Osteoblast (primary cell): ENCODE data around the gene CD276. TPM values are rescaled to one million over a fixed set of nuclear protein-coding genes. Genes with fewer than 3 reads are reported as not detected.

Experiments
- DNase-seq: peaks from one replicate; pipeline ENCODE4 v3.0.0; 2011; ENCODE audit warnings: low spot score, mixed read lengths; ENCODE audit not compliant: insufficient read length; ENCODE audit errors: missing footprints
- H2AFZ ChIP-seq: 2 replicates; pipeline ENCODE4 v1.6.0; 2011; ENCODE audit warnings: mild to moderate bottlenecking, low read length
- H3K27ac ChIP-seq: 2 replicates; pipeline ENCODE4 v1.5.1; 2011; ENCODE audit warnings: mild to moderate bottlenecking, low read depth, low read length, moderate library complexity
- H3K27me3 ChIP-seq: 2 replicates; pipeline ENCODE4 v1.6.0; 2012; ENCODE audit warnings: mild to moderate bottlenecking, control low read depth, inconsistent platforms, low read length, moderate library complexity; ENCODE audit not compliant: insufficient read depth
- H3K36me3 ChIP-seq: 2 replicates; pipeline ENCODE4 v1.5.1; 2011; ENCODE audit warnings: mild to moderate bottlenecking, low read length, control low read depth, moderate library complexity; ENCODE audit not compliant: insufficient read depth
- H3K4me1 ChIP-seq: 2 replicates; pipeline ENCODE4 v1.5.1; 2011; ENCODE audit warnings: mild to moderate bottlenecking, low read length, control low read depth, moderate library complexity; ENCODE audit not compliant: insufficient read depth
- H3K4me2 ChIP-seq: 2 replicates; pipeline ENCODE4 v1.6.0; 2011; ENCODE audit warnings: mild to moderate bottlenecking, low read length; ENCODE audit not compliant: insufficient read depth
- H3K4me3 ChIP-seq: fragments of 200-600 bp; sonication (generic); 3 replicates; pipeline ENCODE4 v1.5.1; 2012; ENCODE audit warnings: mild to moderate bottlenecking, low read length, inconsistent platforms; ENCODE audit not compliant: insufficient read depth
- H3K79me2 ChIP-seq: 2 replicates; pipeline ENCODE4 v1.6.0; 2012; ENCODE audit warnings: mild to moderate bottlenecking, low read length, control low read depth, inconsistent platforms; ENCODE audit not compliant: insufficient read depth
- H3K9me3 ChIP-seq: 2 replicates; pipeline ENCODE4 v1.5.1; 2011; ENCODE audit warnings: low read depth, low read length, control low read depth
- H4K20me1 ChIP-seq: 2 replicates; pipeline ENCODE4 v1.6.0; 2012; ENCODE audit warnings: mild to moderate bottlenecking, low read length, control low read depth; ENCODE audit not compliant: insufficient read depth
- total RNA-seq: library from RNA; depleted of rRNA; stranded (reverse); fragments of >200 nt; gene quantifications from 2 replicates; pipeline ENCODE4 v1.2.3, GENCODE V29; 2012
- TF ChIP-seq, protein P1 (sequence below): IDR thresholded peaks from 2 replicates; pipeline ENCODE4 v1.5.1; 2011; ENCODE audit warnings: mild to moderate bottlenecking, low read depth, low read length, moderate library complexity; ENCODE audit errors: extremely low read depth

Gene CD276
- total RNA-seq, 1 donor = 154 TPM

DNA sequence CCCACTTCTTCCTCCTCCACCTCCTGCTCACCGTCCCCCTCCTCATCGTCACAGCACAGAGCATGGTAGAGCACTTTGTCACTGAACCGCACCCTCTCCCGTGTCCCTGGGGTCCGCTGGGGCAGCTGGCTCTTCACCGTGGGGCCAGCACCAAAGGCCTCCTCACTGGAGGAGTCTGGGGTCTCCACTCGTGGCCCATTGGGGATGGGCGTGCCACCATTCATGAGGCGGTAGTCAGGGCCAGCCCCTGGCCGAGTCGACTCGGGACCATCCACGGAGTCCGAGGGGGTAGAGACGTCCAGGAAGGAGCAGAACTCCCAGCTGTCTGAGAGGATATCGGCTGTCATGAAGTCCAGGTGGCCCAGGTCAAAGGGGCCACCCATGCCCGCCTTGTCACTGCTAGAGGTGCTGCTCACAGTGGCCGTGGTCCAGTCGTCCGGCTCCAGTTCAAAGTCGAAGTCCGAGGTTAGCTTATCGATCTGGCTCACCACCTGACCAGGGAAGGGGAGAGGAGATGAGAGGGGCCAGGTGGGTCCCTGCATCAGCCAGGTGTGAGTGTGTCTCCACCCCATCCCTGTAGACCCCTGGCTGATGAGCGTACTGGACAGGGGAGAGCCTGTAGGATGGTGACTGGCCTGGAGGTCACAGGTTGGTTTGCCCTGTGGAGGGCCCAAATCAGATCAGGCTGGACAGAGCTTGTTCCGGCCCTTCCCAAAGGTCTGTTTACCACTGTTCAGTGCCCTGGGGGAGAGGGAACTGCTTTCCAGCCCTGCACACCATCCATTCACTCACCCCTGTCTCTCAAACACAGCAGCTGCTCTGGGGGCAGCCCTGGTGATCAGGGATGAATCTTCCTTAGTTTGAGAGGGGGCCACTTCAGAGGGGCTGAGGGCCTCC lies 56.2 kb downstream of the CD276 start:
- Histone ChIP-seq H3K4me1 (no peaks in the 10 kb centered on the region), H3K27me3 (peaks cover 7% of the 10 kb centered on the region), H2AFZ (no peak overlapping the region), H3K27ac (no peak overlapping the region), H4K20me1 (peaks cover 5% of the 10 kb centered on the region), H3K36me3 (no peaks in the 10 kb centered on the region), H3K9me3 (no peaks in the 10 kb centered on the region), H3K4me2 (no peak overlapping the region), H3K4me3 (no peak overlapping the region), H3K79me2 (no peaks in the 10 kb centered on the region)
- TF ChIP-seq, protein P1, sequence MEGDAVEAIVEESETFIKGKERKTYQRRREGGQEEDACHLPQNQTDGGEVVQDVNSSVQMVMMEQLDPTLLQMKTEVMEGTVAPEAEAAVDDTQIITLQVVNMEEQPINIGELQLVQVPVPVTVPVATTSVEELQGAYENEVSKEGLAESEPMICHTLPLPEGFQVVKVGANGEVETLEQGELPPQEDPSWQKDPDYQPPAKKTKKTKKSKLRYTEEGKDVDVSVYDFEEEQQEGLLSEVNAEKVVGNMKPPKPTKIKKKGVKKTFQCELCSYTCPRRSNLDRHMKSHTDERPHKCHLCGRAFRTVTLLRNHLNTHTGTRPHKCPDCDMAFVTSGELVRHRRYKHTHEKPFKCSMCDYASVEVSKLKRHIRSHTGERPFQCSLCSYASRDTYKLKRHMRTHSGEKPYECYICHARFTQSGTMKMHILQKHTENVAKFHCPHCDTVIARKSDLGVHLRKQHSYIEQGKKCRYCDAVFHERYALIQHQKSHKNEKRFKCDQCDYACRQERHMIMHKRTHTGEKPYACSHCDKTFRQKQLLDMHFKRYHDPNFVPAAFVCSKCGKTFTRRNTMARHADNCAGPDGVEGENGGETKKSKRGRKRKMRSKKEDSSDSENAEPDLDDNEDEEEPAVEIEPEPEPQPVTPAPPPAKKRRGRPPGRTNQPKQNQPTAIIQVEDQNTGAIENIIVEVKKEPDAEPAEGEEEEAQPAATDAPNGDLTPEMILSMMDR = no peak
- no peak for DNase-seq

DNA sequence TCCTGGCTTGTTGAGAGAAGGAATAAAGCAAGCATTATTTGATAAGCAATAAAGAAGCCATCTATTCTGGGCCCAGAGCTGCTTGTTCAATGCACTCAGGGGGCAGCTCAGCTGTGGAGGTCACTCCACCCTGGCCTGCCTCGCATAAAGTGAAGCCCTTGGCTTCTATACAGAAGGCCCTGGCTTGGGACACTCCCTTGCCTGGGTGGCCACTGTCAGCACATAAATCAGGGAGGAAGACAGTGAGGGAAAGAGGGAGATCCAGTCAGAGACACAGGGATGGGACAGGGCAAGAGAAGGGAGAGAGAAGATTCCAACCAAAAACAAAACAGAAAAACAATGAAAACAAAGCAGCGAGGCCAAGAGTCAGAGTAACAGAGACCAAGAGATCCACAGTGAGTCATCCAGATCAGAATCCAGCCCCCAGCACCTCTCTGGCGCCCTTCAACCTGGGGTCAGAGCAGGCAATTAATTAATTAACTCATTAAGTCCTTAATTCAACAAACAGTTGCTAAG lies 57.2 kb downstream of the CD276 start:
- Histone ChIP-seq H3K4me2 (no peak overlapping the region), H3K27ac (no peak overlapping the region), H3K4me3 (no peak overlapping the region), H3K36me3 (no peaks in the 10 kb centered on the region), H3K79me2 (no peaks in the 10 kb centered on the region), H2AFZ (no peak overlapping the region), H3K9me3 (no peaks in the 10 kb centered on the region), H3K27me3 (peaks cover 3% of the 10 kb centered on the region), H4K20me1 (peaks cover 5% of the 10 kb centered on the region), H3K4me1 (no peaks in the 10 kb centered on the region)
- peak; percentile 90 for DNase-seq
- TF ChIP-seq, protein P1 = no peak

DNA sequence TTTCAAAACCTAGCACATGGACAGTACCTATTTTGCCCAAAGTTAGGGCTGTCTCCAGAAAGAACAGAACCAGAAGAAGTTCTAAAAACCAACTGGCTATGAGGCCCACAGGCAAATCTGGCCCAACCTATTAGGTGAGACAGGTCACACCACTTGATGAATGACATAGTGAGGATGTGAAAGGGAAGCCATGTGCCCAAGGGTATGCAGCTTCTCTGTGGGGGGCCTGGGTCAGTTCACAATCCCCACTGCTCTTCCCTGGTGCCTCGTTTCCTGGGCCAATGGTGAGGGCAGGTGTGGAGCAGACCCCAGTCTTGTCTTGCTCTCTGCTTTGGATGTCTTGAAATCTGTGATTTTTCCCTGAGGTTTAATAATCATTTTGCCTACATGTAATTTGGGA lies 60.1 kb downstream of the CD276 start:
- H3K36me3 ChIP-seq = no peaks in the 10 kb centered on the region

DNA sequence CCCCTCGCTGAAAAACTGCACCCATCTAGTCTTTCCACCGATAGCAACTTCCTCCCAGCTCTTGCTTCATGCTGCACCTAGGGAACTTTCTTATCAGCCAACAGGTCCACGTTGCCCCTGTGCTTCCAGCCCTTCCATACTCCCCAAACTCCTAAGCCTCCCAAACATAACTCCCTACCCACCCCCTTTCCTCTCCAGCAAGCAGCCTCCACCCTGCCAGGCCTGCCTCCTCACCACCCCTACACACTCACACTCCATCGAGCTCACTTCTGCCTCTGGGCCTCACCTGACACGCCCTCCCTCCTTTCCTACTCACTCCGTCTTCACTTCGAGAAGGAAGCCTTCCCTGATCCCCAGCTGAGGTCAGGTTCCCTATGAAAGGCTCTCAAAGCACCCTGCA lies 60.9 kb downstream of the CD276 start:
- H3K79me2 ChIP-seq = no peaks in the 10 kb centered on the region
- H3K9me3 ChIP-seq = no peaks in the 10 kb centered on the region
- H3K4me2 ChIP-seq = no peak overlapping the region
- no peak overlapping the region for H3K4me3 ChIP-seq
- no peak overlapping the region for H2AFZ ChIP-seq
- H4K20me1 ChIP-seq = peaks cover 3% of the 10 kb centered on the region
- no peaks in the 10 kb centered on the region for H3K4me1 ChIP-seq
- H3K27ac ChIP-seq = no peak overlapping the region
- H3K36me3 ChIP-seq = no peaks in the 10 kb centered on the region
- peaks cover 9% of the 10 kb centered on the region for H3K27me3 ChIP-seq
- DNase-seq = no peak
- TF ChIP-seq, protein P1 = no peak

More for the DNA sequence above, 60.1 kb downstream of the CD276 start:
- Histone ChIP-seq H3K27me3 (peaks cover 9% of the 10 kb centered on the region), H3K4me1 (no peaks in the 10 kb centered on the region), H2AFZ (no peak overlapping the region), H4K20me1 (peaks cover 3% of the 10 kb centered on the region), H3K79me2 (no peaks in the 10 kb centered on the region), H3K4me3 (no peak overlapping the region), H3K9me3 (no peaks in the 10 kb centered on the region), H3K4me2 (no peak overlapping the region), H3K27ac (no peak overlapping the region)
- no peak for DNase-seq
- TF ChIP-seq, protein P1 = no peak
